GM10847 (cell line): ENCODE data around the gene RGPD6.
"Not testable (repeated sequence)": the region's sequence is repeated elsewhere in the genome, so short reads cannot be mapped to it uniquely, and the experiment has no call there.

Experiments used
- POLR2A ChIP-seq: IDR thresholded peaks from 2 replicates; pipeline ENCODE4 v1.6.1; 2011; ENCODE audit not compliant: insufficient read length; ENCODE audit errors: extremely low read depth

The RGPD6 gene

DNA sequence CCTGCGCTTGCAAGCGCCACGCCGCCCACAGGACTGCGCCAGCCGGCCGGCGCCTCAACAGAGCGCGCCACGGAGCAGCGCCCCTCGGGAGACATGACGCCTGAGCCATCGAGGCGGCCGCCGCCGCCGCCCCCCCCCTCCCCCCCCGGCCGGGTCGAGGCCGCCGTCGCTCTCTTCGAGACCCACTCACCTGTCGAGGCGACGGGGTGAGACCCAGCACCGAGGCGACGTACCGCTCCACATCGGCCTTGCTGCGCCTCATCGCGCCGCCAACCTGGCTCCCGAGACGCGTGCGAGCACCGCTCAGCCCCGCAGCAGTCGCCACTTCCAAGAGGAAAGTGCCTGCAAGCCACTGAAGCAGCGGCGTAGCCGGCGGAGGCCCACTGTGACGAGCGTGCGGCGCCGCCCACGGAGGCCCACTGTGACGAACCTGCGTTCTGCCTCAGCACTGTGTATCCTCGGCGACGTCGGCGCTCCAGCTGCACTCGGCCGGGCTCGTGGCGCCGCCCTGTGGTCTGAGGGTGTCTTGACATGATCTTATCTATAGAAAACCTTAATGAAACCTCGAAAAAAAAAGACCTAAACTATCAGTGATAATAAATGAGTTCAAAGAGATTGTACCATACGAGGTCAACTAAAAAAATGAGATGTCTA lies at the start of gene RGPD6:
RGPD6 (minus strand) TSS at position 460 of the 654 bp plus-strand sequence; CDS start at position 262, 198 bp downstream.
- not testable (repeated sequence) for TF ChIP-seq POLR2A

DNA sequence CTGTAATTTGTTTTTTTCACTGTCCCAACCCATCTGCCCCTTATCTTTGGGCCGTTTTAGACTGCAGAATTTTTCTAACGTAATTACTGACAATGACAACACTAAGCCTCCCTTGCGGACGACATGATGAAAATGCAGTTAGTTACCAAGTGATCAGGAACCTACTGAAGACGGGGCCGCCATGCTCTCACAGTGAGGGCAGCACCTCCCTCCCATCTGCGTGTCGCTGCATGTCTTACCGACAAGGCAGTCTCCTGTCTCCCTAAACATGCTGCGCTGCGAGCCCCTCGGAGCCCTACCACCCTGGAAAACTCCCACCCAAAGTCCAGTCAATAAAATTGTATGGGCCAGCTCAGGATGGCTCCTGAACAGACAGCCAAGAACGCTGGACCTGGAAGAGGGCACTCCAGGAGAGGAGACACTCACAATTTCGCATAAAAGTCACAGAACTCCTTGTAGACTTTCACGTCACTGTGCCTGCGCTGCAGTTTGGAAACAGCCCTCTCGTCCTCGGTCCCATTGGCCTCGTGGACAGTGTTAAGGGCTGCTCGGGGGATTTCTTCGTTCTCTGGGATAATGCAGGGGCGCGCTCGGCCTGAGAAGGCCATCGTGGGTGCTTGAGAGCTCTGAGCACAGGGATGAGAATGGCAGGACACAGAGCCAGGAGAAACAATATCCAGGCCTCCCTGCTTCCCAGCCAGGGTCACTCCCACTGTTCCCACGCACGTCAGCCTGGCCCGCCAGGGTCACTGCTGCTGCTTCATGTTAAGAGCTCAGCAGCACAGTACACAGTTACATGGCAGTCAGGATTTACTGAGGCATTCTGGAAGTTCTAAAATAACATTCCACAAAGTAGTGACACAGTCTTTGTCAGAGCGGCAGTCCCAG lies 104.6 kb downstream of the RGPD6 start, which contains the start of gene LIMS4:
LIMS4 (minus strand) TSS at position 646 of the 888 bp plus-strand sequence; CDS start at position 608, 38 bp downstream.
- not testable (repeated sequence) for TF ChIP-seq POLR2A
